Measurements from ENCODE around the gene TMEM200B.
"Not testable (repeated sequence)": the region's sequence is repeated elsewhere in the genome, so short reads cannot be mapped to it uniquely, and the experiment has no call there.

TMEM200B gene

DNA sequence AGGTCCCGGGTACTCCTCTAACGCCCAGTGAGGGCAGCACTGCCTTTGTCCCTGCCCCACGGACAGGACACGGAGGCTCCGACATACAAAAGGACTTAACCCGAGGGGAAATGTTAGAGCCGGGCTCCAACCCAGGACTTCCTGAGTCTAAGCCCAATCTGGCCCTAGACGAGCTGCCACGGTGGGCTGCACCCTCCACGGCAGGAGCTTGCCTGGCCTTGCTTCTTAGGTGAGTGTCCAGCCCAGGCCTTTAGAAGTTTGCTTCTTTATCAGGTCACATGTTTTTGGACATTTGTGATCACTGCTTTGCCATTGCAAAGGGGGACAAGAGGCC is 11.0 kb upstream of the TMEM200B start:
- DNase-seq (ENCODE audit: low read depth in 2 of 2, low spot score in 1 of 2), result no peak

DNA sequence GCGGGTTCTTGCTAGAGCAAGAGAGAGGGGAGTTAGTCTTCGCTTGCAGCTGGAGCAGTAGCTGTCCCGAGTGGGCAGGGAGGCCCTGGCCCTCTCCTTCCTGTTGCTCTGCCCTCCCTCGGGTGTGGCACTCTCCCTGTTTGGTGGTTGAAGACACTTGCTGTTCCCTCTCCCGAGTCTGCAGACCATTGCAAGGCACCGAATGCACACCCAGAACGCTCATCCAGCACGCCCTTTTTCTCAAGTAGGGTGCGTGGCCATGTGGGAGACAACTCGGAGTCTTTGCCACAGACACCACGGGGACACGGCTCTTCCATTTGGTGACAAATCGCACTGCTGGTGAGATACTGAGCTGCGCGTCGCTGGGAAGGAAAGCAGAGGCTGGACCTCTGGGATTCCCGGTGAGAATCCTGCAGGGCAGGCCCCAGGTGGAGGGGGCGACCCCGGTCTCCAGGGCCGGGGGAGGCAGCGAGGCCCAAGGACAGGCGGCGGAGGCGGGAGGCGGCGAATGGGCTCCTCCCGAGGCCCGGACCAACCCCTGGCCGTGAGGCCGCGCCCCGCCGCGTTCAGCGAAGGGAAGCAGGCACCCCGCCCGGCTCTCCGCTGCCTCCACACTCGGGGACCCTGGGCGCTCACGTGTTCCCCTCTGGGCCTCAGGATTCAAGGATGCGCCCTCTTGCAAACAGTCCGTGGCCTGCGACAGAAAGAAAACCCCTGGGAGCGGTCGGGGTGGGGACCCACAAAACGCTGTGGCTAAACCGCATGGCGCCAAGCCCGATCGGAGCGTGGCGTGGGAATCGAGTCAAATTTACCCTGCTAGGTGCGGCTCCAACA is 10.4 kb upstream of the TMEM200B start:
- no peak for DNase-seq (ENCODE audit: low read depth in 2 of 2, low spot score in 1 of 2)

DNA sequence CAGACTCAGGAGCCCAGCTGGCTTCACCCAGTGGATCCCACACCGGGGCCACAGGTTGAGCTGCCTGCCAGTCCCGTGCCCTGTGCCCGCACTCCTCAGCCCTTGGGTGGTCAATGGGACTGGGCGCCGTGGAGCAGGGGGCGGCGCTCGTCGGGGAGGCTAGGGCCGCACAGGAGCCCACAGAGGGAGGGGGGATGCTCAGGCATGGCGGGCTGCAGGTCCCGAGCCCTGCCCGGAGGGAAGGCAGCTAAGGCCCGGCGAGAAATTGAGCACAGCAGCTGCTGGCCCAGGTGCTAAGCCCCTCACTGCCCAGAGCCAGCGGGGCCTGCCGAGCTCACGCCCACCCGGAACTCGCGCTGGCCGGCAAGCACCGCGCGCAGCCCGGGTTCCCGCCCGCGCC is 7.4 kb upstream of the TMEM200B start:
- DNase-seq (ENCODE audit: low read depth in 2 of 2, low spot score in 1 of 2), result not testable (repeated sequence)

DNA sequence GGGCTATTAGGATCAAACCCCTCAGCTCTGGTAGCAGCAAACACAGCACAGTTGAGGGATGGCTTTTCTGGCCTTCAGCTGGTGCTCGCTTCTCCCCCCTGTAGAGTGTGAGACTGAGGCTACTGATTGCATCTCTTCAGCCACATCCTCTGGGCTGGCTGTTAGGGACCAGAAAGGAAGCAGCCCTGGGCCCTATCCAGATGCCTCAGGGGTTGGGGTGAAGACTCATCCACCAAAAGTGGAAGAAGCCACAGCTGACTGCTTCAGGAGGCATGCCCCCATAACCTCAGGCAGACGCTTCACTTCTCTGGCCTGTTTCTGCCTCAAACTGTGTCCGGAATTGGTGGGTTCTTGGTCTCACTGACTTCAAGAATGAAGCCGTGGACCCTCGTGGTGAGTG is 6.2 kb upstream of the TMEM200B start:
- no peak for DNase-seq (ENCODE audit: low read depth in 2 of 2, low spot score in 1 of 2)

DNA sequence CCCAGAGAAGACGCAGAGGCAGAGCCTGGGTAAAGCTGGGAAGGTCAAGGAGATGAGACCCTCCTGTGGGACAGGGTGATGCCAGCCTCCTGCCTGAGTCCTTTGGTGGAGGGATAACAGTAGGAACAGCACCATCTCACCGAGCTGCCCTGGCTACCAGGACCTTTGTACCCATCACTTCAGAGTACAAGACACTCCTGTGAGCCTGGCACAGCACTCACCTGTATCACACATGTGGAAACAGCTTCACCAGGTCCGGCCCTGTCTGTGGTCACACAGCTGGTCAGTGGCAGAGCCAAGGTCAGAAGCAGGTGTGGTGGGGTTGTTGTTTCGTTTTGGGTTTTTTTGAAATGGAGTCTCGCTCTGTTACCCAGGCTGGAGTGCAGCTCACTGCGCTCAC is 5.0 kb upstream of the TMEM200B start:
- no peak for DNase-seq (ENCODE audit: low read depth in 2 of 2, low spot score in 1 of 2)

DNA sequence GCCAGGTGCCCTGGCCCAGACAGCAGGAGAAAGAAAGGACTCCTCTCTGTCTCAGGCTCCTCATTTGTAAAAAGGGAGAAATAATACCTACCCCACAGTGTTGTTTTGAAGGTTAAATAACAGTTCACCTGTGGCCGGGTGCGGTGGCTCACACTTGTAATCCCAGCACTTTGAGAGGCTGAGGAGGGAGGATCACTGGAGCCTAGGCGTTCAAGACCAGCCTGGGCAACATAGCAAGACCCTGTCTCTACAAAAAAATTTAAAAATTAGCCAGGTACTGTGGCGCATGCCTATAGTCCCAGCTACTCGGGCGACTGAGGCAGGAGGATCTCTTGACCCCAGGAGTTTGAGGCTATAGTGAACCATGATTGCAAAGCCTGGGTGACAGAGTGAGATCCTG is 2.5 kb upstream of the TMEM200B start:
- DNase-seq (ENCODE audit: low read depth in 2 of 2, low spot score in 1 of 2), result no peak

DNA sequence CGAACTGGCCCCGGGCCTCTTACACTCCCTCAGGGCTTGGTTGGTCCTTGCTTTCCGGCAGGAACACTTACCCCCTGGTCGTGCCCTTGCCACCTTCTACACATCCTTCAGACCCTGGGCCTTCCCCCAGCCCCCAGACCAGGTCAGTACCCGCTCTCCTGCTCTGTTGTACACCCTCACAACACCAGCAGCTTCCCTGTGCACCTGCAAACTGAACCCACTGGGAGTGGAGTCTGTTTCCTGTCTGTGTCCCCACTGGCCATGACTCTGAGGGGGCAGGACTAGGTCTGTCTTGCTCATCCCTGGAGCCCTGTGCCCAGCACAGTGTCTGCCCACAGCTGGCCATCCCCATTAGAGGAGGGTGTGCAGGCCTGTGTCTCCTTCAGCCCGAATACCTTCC is 2.1 kb upstream of the TMEM200B start:
- DNase-seq (ENCODE audit: low read depth in 2 of 2, low spot score in 1 of 2), result no peak

DNA sequence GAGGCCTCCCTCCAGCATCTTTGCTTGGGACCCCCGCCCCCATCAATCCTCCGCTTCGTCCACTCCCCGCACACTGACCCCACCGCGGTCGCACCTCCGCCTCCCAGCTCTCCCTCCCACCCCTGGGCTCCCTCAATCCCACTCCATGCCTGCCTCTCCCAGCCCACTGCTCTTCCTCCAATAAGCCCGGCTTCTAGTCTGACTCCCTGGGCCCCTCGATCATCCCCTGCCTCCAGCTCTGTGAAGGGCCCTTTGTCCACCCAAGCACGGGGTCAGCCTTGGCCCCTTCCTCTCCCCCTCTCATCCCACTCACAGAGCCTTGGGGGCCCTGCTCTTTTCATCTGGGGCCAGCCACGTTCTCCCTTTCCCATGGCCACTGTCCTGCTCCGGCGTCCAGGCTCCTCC is 1.5 kb upstream of the TMEM200B start:
- no peak for DNase-seq (ENCODE audit: low read depth in 2 of 2, low spot score in 1 of 2)

DNA sequence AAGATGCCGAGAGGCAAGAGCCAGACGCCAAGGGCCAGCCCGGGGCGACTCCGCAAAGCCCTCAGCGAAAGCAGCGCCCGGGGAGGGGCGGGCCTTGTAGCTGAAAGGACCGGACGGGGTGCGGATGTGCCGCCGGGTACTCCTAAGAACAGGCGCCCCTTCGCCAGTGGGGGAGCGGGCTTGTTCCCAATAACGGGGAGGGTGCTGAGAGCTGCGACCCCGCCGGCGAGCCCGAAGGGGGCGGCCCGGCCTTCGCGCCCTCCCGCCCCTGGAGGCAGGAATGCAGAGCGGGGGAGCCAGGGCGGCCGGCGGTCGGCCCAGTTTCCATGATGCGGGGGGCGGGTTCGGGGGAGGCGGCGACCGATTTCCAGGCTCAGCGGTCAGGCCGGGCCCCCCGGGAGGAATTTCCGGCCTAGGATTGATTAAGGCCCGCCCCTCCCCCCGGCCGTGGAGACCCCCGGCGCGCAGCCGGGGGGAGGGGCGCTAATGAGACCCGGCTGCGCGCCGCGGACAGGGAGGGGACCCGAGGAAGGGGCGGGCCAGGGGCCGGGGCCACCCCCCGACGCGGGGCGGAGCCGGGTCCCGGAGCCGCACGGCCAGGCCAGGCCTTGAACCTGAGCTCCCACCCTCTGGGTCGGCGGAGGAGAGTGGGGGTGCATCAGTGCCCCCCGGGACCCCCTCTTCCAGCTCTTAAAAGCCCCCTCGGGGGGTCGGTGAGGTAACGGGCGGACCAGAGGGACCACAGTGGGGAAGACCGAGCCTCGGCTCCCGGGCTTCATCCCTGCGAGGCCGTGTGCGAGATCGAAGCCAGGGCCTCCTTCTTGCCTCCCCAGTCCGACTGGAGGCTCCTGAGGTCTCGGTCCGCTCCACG is 898 bp upstream of the TMEM200B start:
- DNase-seq (ENCODE audit: low read depth in 2 of 2, low spot score in 1 of 2), result peak in 1 of 2 donors; percentile 21

DNA sequence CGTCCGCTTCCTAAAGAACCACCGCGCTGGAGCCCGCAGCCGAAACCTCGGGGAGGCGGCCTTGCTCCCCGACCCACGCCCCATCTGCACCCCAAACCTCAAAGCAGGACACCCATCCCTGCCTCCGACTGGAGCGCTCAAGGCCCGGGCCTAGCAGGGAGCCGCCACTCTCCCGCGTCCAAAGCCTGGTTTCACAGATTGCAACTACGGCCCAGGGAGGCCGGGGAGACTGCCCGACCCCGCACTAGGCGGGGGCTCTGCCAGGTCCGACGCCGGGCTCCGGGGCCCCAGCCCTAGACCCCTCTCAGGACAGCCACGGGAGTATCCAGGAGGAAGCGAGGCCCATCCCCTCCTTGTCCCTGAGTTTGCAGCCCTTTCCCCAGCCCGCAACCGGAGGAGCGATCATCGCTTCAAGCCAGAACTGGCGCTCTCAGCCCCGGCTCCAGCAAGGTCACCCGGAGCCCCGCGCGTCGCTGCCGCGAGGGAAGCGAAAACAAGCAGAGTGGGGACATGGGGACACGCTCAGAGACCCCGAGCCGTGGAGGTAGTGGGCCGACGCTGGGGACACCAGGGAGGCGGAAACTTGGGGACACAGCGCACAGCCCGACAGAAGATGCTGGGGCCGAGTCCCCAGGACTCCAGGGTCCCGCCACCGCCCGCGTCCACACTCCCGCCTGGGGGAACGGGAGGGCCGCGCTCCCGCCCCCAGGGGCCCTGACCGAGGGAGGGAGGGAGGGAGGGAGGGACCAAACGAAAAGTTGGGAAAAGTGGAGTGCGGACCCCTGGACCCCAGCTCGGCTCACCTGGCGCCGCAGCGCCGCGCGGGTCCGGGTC is 433 bp downstream of the TMEM200B start:
- DNase-seq (ENCODE audit: low read depth in 2 of 2, low spot score in 1 of 2), result no peak

DNA sequence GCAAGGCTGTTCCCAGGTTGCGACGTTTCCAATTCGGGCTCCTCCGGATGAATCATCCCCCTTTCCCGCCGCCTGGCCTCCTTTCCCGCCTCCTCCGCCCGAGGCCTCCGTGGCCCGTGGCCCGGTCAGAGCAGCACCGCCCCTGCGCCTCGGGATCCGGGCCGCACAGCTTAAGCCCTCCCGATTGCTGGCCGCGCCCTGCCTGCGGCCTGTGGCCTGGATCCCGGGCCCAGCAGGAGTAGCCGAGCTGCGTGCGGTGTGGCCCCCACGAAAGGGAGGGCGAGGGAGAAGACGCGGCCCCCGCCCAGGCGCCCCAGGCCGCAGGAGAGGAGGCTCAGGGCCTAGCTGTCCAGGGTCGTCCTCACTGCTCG is 1.0 kb downstream of the TMEM200B start:
- DNase-seq (ENCODE audit: low read depth in 2 of 2, low spot score in 1 of 2), result no peak

DNA sequence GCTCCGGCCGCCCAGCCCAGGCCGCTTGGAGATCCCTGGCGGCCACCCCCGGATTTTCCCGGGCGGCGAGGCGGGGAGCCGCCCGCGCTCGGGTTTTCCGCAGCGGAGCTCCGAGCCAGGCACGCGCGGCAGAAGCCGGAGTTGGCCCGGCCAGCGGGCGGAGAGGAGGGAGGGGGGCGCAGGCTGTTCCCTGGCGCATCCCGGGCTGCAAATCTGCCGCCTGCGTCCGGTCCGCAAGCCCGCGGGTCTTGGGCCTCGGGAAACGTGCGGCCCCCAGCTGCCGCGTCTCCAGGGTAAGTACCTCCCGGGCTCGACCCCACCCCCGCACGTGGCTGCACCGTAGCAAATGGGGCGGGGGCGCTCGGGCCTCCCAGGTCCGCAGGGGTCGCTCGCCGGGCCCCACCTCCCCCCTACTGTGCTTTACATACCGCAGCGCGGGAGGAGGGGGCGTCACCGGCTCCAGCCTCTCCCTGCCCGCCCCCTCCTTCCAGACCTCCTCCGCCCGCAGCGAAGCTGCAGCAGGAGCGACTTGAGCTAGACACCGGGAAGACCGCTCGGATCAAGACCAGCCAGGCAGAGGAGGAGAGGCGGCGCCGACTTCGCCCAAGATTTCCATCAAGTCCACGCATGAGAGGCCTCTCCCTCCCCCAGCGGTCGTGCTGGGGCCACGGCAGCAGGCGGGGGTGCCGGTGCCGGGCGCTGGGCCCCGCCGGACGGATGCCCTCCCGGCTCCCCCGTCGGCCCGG is 1.6 kb downstream of the TMEM200B start:
- DNase-seq (ENCODE audit: low read depth in 2 of 2, low spot score in 1 of 2), result no peak

DNA sequence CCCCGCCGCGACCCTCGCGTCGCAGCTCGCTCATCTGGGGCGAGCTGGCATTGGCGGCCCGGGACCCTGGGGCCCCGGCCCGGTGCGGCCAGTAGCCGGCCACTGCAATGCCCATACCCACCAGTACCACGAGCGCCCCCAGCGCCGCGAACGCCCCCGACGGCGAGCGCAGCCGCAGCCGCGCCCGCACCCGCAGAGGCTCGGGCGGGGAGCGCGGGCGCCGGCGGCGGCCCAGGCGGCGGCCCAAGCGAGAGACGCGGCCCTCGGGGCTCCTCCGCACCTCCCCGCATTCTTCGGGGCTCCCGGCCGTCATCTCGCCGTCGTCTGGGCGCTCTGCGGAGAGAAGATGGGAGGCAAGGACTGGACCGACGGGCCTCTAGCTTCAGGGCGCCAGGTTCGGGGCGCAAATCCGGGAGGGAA is 2.2 kb downstream of the TMEM200B start:
- DNase-seq (ENCODE audit: low read depth in 2 of 2, low spot score in 1 of 2), result no peak

DNA sequence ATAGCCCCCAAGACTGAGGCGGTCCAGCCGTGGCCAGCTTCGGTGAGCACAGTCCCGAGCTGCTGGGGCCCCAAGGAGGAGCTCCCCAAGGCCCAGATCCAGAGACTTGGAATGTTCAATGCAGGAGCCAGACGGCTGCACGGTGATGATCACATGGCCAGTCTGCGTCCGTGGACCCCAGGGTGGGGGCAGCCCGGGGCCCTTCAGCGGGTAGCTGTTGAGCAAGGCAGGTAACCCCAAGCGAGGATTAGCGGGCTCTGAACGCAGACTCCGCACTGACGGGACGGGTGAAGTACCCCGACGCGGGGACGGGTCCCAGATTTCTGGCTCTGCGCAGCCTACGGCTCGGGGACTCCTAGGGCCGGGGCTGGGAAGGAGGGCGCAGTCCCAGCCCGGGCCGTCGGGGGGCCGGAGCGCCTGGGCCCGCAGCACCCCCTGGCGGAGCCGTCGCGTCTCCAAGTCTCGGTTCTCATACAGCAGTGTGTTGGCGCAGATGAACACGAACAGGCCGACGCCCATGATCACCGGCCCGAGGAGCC is 2.7 kb downstream of the TMEM200B start:
- peak in 1 of 2 donors; percentile 12 for DNase-seq (ENCODE audit: low read depth in 2 of 2, low spot score in 1 of 2)

DNA sequence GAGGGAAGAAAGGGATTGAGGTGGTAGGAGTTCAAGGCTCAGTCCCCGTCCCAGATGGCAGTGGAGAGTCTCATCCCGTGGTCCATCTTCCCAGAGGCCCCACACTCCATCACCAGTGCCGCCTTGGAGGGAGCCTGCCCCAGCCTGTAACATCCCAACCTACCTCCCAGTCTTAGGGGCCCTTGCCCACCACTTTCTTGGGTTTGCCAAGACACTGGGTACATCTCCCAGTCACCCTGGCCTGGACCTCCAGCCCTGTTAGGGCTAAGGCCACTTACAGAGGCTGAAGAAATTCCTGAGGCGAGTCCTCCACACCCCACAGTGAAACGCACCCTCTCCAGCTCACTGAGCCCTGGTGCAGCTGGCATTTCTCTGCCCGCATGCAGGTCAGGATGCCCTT is 3.3 kb downstream of the TMEM200B start:
- no peak for DNase-seq (ENCODE audit: low read depth in 2 of 2, low spot score in 1 of 2)

DNA sequence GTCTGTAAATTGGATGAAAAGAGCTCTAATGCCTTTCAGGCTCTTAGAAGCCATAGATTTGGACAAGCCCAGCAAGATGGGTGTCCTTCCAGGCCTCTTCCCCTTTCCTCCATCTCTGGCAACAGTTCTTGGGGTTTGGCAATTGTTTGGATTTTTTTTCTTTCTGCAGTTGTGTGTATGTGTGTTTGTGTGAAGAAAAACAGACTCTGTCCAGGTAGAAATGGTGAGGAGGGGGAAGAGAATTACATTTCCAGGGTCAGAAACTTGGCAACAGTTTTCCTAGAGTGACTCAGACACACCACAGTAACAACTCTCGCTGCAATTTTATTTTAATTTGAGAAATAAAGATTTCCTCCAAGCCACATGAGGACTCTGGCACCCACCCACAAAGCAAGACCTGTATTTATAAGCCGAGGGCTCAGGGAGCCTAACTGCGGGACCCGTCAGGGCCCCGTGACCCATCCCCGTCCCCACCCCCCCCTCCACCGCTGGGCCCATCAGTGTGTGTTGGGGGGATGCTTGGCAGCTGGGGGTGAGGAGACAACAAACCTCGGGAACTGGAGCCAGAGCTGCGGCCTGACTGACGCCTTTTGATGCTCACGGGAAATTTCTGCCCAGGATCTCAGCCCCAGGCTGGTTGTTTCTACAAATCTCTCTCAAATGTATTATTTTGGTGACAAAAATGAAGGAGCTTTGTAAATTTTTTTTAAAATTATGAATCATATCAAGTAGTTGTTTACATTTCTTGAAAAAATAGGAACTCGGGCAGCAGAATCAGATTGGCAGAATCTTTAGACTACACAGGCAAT is 4.4 kb downstream of the TMEM200B start:
- DNase-seq (ENCODE audit: low read depth in 2 of 2, low spot score in 1 of 2), result no peak

DNA sequence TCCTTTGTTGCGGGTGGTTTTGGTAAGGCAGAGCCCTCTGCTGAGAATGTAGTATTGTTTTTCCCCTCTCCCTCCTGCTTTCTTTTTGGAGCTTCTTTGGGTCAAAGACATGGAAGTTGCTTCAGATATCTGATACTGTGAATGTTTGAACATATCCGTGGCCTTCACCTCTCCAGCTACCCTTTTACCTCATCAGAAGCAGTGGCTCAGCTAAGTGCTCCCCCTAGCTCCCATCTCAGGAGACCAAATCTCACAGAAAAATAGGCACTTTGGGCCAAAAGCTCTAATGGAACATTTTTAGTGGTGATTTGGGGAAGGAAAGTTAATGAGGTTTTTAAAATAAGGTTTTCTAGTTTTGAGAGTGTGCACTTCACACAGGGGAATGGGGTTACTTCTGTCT is 6.3 kb downstream of the TMEM200B start:
- DNase-seq (ENCODE audit: low read depth in 2 of 2, low spot score in 1 of 2), result no peak

DNA sequence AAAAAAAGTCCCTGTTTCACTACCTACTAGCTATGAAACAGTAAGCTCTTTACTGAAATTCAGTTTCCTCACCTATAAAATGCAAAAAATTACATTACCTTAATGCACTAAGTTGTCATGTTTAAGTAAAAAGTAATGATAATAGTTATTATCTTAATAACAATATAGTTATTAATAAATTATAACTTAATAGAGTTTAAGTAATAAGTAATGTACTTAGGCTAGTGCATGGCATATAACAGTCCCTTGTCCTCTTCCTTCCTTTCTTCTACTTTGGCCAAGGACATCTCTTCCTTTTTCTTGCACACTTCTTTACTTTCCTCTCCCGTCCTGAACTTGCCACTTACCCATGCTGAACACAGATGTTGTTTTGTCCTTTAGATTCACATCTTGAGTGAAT is 9.0 kb downstream of the TMEM200B start:
- DNase-seq (ENCODE audit: low read depth in 2 of 2, low spot score in 1 of 2), result no peak

DNA sequence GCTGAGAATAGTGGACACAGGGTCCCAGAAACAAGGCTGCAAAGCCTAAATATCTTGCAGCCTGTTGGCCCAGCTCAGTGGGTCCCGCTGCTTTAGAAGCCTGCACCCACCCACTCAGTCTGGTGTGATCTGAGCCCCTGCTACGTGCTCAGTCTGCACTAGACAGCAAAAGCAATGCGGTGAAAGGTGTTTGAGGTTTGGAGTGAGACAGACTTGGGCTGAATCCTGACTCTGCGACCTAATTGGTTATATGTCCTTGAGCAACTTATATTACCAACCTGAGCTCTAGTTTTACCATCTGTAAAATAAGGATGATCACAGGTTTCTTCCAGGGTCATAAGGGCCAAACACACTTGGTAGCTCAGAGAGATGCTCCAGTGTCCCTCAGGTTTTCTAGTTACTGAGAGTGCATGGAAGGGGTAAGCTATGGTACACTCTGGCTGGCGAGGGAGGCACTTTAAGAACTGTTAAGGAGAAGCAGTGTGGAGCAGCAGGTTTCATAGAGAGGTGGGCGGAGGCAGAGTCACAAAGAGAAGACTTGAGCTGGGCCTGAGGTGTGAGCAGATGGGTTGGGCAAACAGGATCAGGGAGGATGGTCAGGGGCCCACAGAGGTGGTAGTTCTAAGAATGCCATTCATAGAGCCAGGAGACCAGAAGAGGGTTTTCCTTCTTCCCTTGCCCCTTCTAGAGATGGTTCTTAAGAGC is 10.1 kb downstream of the TMEM200B start:
- no peak for DNase-seq (ENCODE audit: low read depth in 2 of 2, low spot score in 1 of 2)
